H9 (cell line): ENCODE measurements around the gene ARHGAP29. TPM values are rescaled to one million over a fixed set of nuclear protein-coding genes. Genes with fewer than 3 reads are reported as not detected.

Experiments used
- DNase-seq: peaks from one replicate; pipeline ENCODE4 v3.0.0-alpha.2; 2017
- H2AFZ ChIP-seq: one replicate; pipeline ENCODE4 v1.6.1; 2013; ENCODE audit warnings: mild to moderate bottlenecking, low read length, control low read depth, moderate library complexity
- H2AK5ac ChIP-seq: 2 replicates; pipeline ENCODE4 v1.6.1; 2013; ENCODE audit warnings: low read length, control low read depth, mixed read lengths; ENCODE audit not compliant: insufficient read length
- H2BK120ac ChIP-seq: one replicate; pipeline ENCODE4 v1.6.1; 2013; ENCODE audit warnings: low read depth, mild to moderate bottlenecking, low read length, control low read depth, inconsistent platforms; ENCODE audit not compliant: poor library complexity, severe bottlenecking
- H2BK12ac ChIP-seq: 2 replicates; pipeline ENCODE4 v1.6.1; 2013; ENCODE audit warnings: low read length, control low read depth, mixed read lengths, low read depth; ENCODE audit not compliant: insufficient read length
- H2BK15ac ChIP-seq: 2 replicates; pipeline ENCODE4 v1.6.1; 2013; ENCODE audit warnings: low read depth, low read length, control low read depth
- H2BK20ac ChIP-seq: one replicate; pipeline ENCODE4 v1.6.1; 2013; ENCODE audit warnings: low read depth, mild to moderate bottlenecking, low read length, control low read depth, inconsistent platforms; ENCODE audit not compliant: poor library complexity, severe bottlenecking
- H2BK5ac ChIP-seq: 2 replicates; pipeline ENCODE4 v1.6.1; 2013; ENCODE audit warnings: low read length, control low read depth, mixed read lengths; ENCODE audit not compliant: insufficient read length
- H3K14ac ChIP-seq: 2 replicates; pipeline ENCODE4 v1.6.1; 2013; ENCODE audit warnings: low read length, control low read depth; ENCODE audit not compliant: insufficient read depth
- H3K18ac ChIP-seq: 2 replicates; pipeline ENCODE4 v1.6.1; 2013; ENCODE audit warnings: low read depth, mild to moderate bottlenecking, mixed read lengths, low read length, control low read depth; ENCODE audit not compliant: insufficient read length
- H3K23ac ChIP-seq: 2 replicates; pipeline ENCODE4 v1.6.1; 2013; ENCODE audit warnings: low read length, control low read depth, mixed read lengths, low read depth; ENCODE audit not compliant: insufficient read length
- H3K23me2 ChIP-seq: 2 replicates; pipeline ENCODE4 v1.6.1; 2013; ENCODE audit warnings: low read depth, mild to moderate bottlenecking, mixed read lengths, low read length, control low read depth; ENCODE audit not compliant: insufficient read length, poor library complexity, severe bottlenecking
- H3K27ac ChIP-seq: 2 replicates; pipeline ENCODE4 v1.5.1; 2013; ENCODE audit warnings: low read length, control low read depth, mixed read lengths, low read depth; ENCODE audit not compliant: insufficient read length
- H3K27me3 ChIP-seq: 2 replicates; pipeline ENCODE4 v1.6.1; 2013; ENCODE audit warnings: low read length, control low read depth, inconsistent platforms; ENCODE audit not compliant: insufficient read depth
- H3K4ac ChIP-seq: 2 replicates; pipeline ENCODE4 v1.6.1; 2013; ENCODE audit warnings: low read depth, mild to moderate bottlenecking, control low read depth, inconsistent platforms, low read length, moderate library complexity
- H3K4me1 ChIP-seq: 2 replicates; pipeline ENCODE4 v1.6.1; 2013; ENCODE audit warnings: low read length, control low read depth, inconsistent platforms; ENCODE audit not compliant: insufficient read depth
- H3K4me2 ChIP-seq: 2 replicates; pipeline ENCODE4 v1.6.1; 2013; ENCODE audit warnings: low read length, control low read depth, mixed read lengths; ENCODE audit not compliant: insufficient read length, insufficient read depth
- H3K56ac ChIP-seq: 2 replicates; pipeline ENCODE4 v1.6.1; 2013; ENCODE audit warnings: low read depth, mild to moderate bottlenecking, mixed read lengths, low read length, control low read depth; ENCODE audit not compliant: insufficient read length
- H3K79me1 ChIP-seq: 2 replicates; pipeline ENCODE4 v1.6.1; 2013; ENCODE audit warnings: low read depth, mild to moderate bottlenecking, moderate library complexity, low read length, control low read depth, inconsistent platforms; ENCODE audit not compliant: insufficient read depth, poor library complexity, severe bottlenecking
- H3K79me2 ChIP-seq: 2 replicates; pipeline ENCODE4 v1.6.1; 2013; ENCODE audit warnings: low read length, control low read depth, inconsistent platforms; ENCODE audit not compliant: insufficient read depth
- H3K9ac ChIP-seq: 2 replicates; pipeline ENCODE4 v1.6.1; 2013; ENCODE audit warnings: low read length, control low read depth, mixed read lengths; ENCODE audit not compliant: insufficient read length; ENCODE audit errors: extremely low read depth
- H3K9me3 ChIP-seq: one replicate; pipeline ENCODE4 v1.6.1; 2013; ENCODE audit warnings: low read depth, low read length, inconsistent platforms; ENCODE audit not compliant: control insufficient read depth
- H3T11ph ChIP-seq: one replicate; pipeline ENCODE4 v1.6.1; 2013; ENCODE audit warnings: mild to moderate bottlenecking, low read length, control low read depth, inconsistent platforms
- H4K20me1 ChIP-seq: one replicate; pipeline ENCODE4 v1.6.1; 2013; ENCODE audit not compliant: control insufficient read depth, insufficient read length, insufficient read depth
- H4K5ac ChIP-seq: 2 replicates; pipeline ENCODE4 v1.6.1; 2013; ENCODE audit warnings: low read depth, mild to moderate bottlenecking, mixed read lengths, low read length, control low read depth; ENCODE audit not compliant: insufficient read length
- H4K8ac ChIP-seq: replicated peaks from 2 replicates; pipeline ENCODE4 v1.6.1; 2013; ENCODE audit warnings: low read length, control low read depth, mixed read lengths, low read depth; ENCODE audit not compliant: insufficient read length
- H4K91ac ChIP-seq: 2 replicates; pipeline ENCODE4 v1.6.1; 2013; ENCODE audit warnings: low read depth, mild to moderate bottlenecking, moderate library complexity, mixed read lengths, low read length, control low read depth; ENCODE audit not compliant: insufficient read length
- H3K27ac Mint-ChIP-seq, 3 experiments: 2 replicates in 2 of 3; 3 replicates in 1 of 3; pipeline ENCODE4 v1.8.0; 2020 to 2021; ENCODE audit warnings: mixed read lengths in 3 of 3, mild to moderate bottlenecking in 1 of 3, moderate library complexity in 1 of 3
- H3K27me3 Mint-ChIP-seq: 2 replicates; pipeline ENCODE4 v1.8.0; 2021; ENCODE audit warnings: low read depth, mild to moderate bottlenecking, moderate library complexity, mixed read lengths
- H3K36me3 Mint-ChIP-seq, 3 experiments: 2 replicates in 2 of 3; 3 replicates in 1 of 3; pipeline ENCODE4 v1.8.0; 2020 to 2021; ENCODE audit warnings: low read depth in 3 of 3, mixed read lengths in 3 of 3; ENCODE audit not compliant: insufficient read depth in 1 of 3
- H3K4me1 Mint-ChIP-seq, 2 experiments: 2 replicates each; pipeline ENCODE4 v1.8.0; 2020; ENCODE audit warnings: mixed read lengths in 2 of 2
- H3K4me3 Mint-ChIP-seq, 2 experiments: 2 replicates in 1 of 2; 3 replicates in 1 of 2; pipeline ENCODE4 v1.8.0; 2020 to 2021; ENCODE audit warnings: mild to moderate bottlenecking in 2 of 2, mixed read lengths in 2 of 2, moderate library complexity in 1 of 2
- H3K9me3 Mint-ChIP-seq, 2 experiments: 2 replicates in 1 of 2; 3 replicates in 1 of 2; pipeline ENCODE4 v1.8.0; 2020; ENCODE audit warnings: mild to moderate bottlenecking in 2 of 2, mixed read lengths in 2 of 2, moderate library complexity in 1 of 2
- WGBS: extraction: QIAGEN DNeasy Blood & Tissue Kit; methylation state at CpG from one replicate; pipeline ENCODE4 v1.1.7; 2013; ENCODE audit warnings: missing lambda C conversion rate, low lambda C conversion rate, mixed read lengths; ENCODE audit not compliant: insufficient read length; ENCODE audit errors: extremely low coverage; 5-methylcytosine and 5-hydroxymethylcytosine counted together
- total RNA-seq: library from RNA; stranded (reverse); gene quantifications from 2 replicates; pipeline ENCODE4 v1.2.1, GENCODE V29; 2021
- TF ChIP-seq, protein P1 (sequence below): fragments of 200-600 bp; sonication (generic); conservative IDR thresholded peaks from 3 replicates; pipeline ENCODE4 v1.8.0; 2021; ENCODE audit warnings: antibody characterized with exemption, mild to moderate bottlenecking

The ARHGAP29 gene
- total RNA-seq, 1 experiment from 2014 or later, result 1.3 TPM

DNA sequence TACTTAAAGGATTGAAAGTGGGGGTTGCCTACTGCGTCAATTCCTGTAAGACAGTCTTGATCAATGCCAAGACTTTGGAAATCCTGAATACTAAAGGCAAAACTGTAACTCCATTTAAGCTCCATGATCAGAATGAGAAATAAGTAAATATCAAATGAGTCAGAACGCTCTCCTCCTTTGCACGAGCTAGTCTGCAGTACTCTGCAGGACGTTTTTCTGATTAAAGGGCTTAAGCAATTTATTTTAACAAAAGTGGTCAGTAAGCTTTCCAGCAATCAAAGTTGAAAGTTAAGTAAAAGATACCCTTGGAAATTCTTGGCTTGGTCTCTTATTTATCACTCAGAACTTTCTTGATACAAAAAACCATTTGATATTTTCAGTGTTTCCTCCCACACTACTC, 35.7 kb upstream of the ARHGAP29 start:
- no peaks in the 10 kb centered on the region; a peak in 1 of 7 replicates for H3K36me3 Mint-ChIP-seq
- Histone ChIP-seq H3K14ac (no peak overlapping the region), H3K4me2 (no peak overlapping the region), H4K8ac (no peak overlapping the region), H3K27ac (no peak overlapping the region), H3K4me1 (no peaks in the 10 kb centered on the region), H2AK5ac (no peak overlapping the region), H4K91ac (no peak overlapping the region), H4K20me1 (no peaks in the 10 kb centered on the region), H2AFZ (no peak overlapping the region), H3K18ac (no peak overlapping the region), H3T11ph (no peak overlapping the region), H2BK20ac (no peak overlapping the region), H2BK12ac (no peak overlapping the region), H4K5ac (no peak overlapping the region), H2BK15ac (no peak overlapping the region), H3K27me3 (no peaks in the 10 kb centered on the region), H3K23ac (no peak overlapping the region), H3K79me1 (no peaks in the 10 kb centered on the region), H2BK5ac (no peak overlapping the region), H3K9ac (no peak overlapping the region), H3K56ac (no peak overlapping the region), H3K23me2 (no peaks in the 10 kb centered on the region), H3K4ac (no peak overlapping the region), H3K9me3 (no peaks in the 10 kb centered on the region), H3K79me2 (no peaks in the 10 kb centered on the region), H2BK120ac (no peak overlapping the region)
- H3K4me1 Mint-ChIP-seq, result no peaks in the 10 kb centered on the region
- H3K9me3 Mint-ChIP-seq, result peaks cover 0 to 3% of the 10 kb centered on the region in 2 experiments; a peak in 1 of 5 replicates
- H3K27me3 Mint-ChIP-seq, result peaks cover 30% of the 10 kb centered on the region
- TF ChIP-seq, protein P1, sequence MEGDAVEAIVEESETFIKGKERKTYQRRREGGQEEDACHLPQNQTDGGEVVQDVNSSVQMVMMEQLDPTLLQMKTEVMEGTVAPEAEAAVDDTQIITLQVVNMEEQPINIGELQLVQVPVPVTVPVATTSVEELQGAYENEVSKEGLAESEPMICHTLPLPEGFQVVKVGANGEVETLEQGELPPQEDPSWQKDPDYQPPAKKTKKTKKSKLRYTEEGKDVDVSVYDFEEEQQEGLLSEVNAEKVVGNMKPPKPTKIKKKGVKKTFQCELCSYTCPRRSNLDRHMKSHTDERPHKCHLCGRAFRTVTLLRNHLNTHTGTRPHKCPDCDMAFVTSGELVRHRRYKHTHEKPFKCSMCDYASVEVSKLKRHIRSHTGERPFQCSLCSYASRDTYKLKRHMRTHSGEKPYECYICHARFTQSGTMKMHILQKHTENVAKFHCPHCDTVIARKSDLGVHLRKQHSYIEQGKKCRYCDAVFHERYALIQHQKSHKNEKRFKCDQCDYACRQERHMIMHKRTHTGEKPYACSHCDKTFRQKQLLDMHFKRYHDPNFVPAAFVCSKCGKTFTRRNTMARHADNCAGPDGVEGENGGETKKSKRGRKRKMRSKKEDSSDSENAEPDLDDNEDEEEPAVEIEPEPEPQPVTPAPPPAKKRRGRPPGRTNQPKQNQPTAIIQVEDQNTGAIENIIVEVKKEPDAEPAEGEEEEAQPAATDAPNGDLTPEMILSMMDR, result no peak
- DNase-seq, result no peak
- H3K4me3 Mint-ChIP-seq, result no peak overlapping the region
- WGBS, result no CpG with 5 or more reads among the region's 4 CpGs
- H3K27ac Mint-ChIP-seq, result no peak overlapping the region
